Heart right ventricle (tissue), 16 donors: ENCODE data around the gene NADSYN1. TPM values are rescaled to one million over a fixed set of nuclear protein-coding genes. Genes with fewer than 3 reads are reported as not detected.

Experiments
- ATAC-seq, 8 donors: fragments of 200-7000 bp; cut with Tn5 transposase; one replicate each; pipeline ENCODE4 v1.9.1; 2020; ENCODE audit warnings: mild to moderate bottlenecking in 8 of 8, moderate library complexity in 8 of 8, moderate number of reproducible peaks in 1 of 8
- DNase-seq, 2 donors: peaks; one replicate each; pipeline ENCODE4 v3.0.0-alpha.2; 2020
- H3K27ac ChIP-seq, 10 donors: fragments of 200-600 bp; sonication (generic) in 2 of 10; one replicate each; pipeline versions ENCODE4 v1.5.0 to v1.8.0; 2020 to 2022; ENCODE audit warnings: mild to moderate bottlenecking in 3 of 10
- H3K27me3 ChIP-seq, 7 donors: fragments of 200-600 bp; one replicate each; pipeline ENCODE4 v1.8.0; 2021 to 2022; ENCODE audit warnings: mild to moderate bottlenecking in 2 of 7
- H3K36me3 ChIP-seq, 9 donors: fragments of 200-600 bp; sonication (generic) in 1 of 9; one replicate each; pipeline versions ENCODE4 v1.5.0 to v1.8.0; 2020 to 2022; ENCODE audit warnings: mild to moderate bottlenecking in 2 of 9
- H3K4me1 ChIP-seq, 9 donors: fragments of 200-600 bp; sonication (generic) in 1 of 9; one replicate each; pipeline versions ENCODE4 v1.5.0 to v1.8.0; 2020 to 2022; ENCODE audit warnings: mild to moderate bottlenecking in 4 of 9
- H3K4me3 ChIP-seq, 10 donors: fragments of 200-600 bp; sonication (generic) in 2 of 10; one replicate each; pipeline versions ENCODE4 v1.5.0 to v1.8.0; 2020 to 2022; ENCODE audit warnings: mild to moderate bottlenecking in 7 of 10, moderate library complexity in 2 of 10
- H3K9me3 ChIP-seq, 11 donors: fragments of 200-600 bp in 10 of 11; sonication (generic) in 2 of 11; one replicate each; pipeline versions ENCODE4 v1.5.0 to v1.8.0; 2013 to 2022; ENCODE audit warnings: mild to moderate bottlenecking in 2 of 11, control low read depth in 1 of 11, moderate library complexity in 1 of 11
- WGBS, 2 donors: extraction: QIAGEN DNeasy Blood & Tissue Kit; methylation state at CpG; one replicate each; pipeline ENCODE4 v1.1.7; 2013; ENCODE audit warnings: inconsistent platforms in 1 of 2; 5-methylcytosine and 5-hydroxymethylcytosine counted together
- intact Hi-C, 10 donors: fragments of 100-400 bp; cut with DNase I; formaldehyde crosslinking; loops; one replicate each; pipeline versions ENCODE4 v1.11.1 to v1.14.2; 2022
- polyA plus RNA-seq, 2 donors: library from polyadenylated mRNA; stranded (reverse); fragments of 200-250 nt; gene quantifications; one replicate each; pipeline ENCODE4 v1.2.3, GENCODE V29; 2013
- total RNA-seq, 10 donors: library from RNA; stranded (reverse); fragmentation: NEBNext Ultra II Directional in 3 of 10; extraction: Animal tissue kit (Norgen Biotek cat#: 25700) in 3 of 10; gene quantifications; one replicate each; pipeline versions ENCODE4 v1.2.1 to v1.2.4, GENCODE V29; 2021 to 2023
- TF ChIP-seq, protein P1 (sequence below), 9 donors: fragments of 200-600 bp; sonication (generic) in 2 of 9; IDR thresholded peaks; one replicate each; pipeline versions ENCODE4 v1.5.0 to v1.8.0; 2021 to 2022; ENCODE audit warnings: antibody characterized with exemption in 9 of 9, mild to moderate bottlenecking in 5 of 9, moderate library complexity in 1 of 9
- donor health status: Arrhythmogenic right ventricular cardiomyopathy.
- donor health status: ischemic (EF 13 %, LVEDD 7.1; RV severe dilation, severe dysfunction).
- donor health status: healthy with polysubstance abuse.
- donor health status: DM: no; HTN: yes; CAD: no.
- donor health status: DM: no; HTN: no; CAD: no.
- donor health status: ischemic (EF 25% LVEDD 6.9; RV normal size, moderate dysfunction).
- donor health status: ischemic (EF 25% LVEDD 5.7; RV mildly dilated, moderate dysfunction).
- donor health status: healthy.
- donor health status: DM: yes; HTN: yes; CAD: no.
- donor health status: Ischemic cardiomyopathy.
- donor health status: ischemic (EF 35%, LVEDD 5.7; RV mildly dilated, moderate dysfunction).
- donor health status: nonischemic (EF 11% LVEDD 7.7; RV severe dilation, severe dysfunction).
- donor health status: DM: yes; HTN: yes; CAD: no.
- donor health status: PGD.
- donor health status: ischemic (EF 29% LVEDD 5.4; RV normal size, mild dysfunction).
- donor health status: nonischemic (EF 23%, LVEDD 6.1; RV moderate dilation, normal function).

NADSYN1 gene
- total and polyA plus RNA-seq, 12 donors, result 13.4 to 32.0 (median 16.9) TPM

GRCh38 chr11:71505001-71505400 is 52.0 kb downstream of the NADSYN1 start:
- H3K4me1 ChIP-seq, result peaks cover 0 to 20% (median 0%) of the 10 kb centered on the region in 9 donors
- 41 to 49% methylated on average over 2 of the region's 2 CpGs for WGBS, 2 donors
- H3K4me3 ChIP-seq, result no peak overlapping the region
- ATAC-seq (no peak), DNase-seq (no peak)
- intact Hi-C loops, result no loop called here
- H3K36me3 ChIP-seq, result peaks cover 0 to 58% (median 15%) of the 10 kb centered on the region in 9 donors
- TF ChIP-seq, protein P1, sequence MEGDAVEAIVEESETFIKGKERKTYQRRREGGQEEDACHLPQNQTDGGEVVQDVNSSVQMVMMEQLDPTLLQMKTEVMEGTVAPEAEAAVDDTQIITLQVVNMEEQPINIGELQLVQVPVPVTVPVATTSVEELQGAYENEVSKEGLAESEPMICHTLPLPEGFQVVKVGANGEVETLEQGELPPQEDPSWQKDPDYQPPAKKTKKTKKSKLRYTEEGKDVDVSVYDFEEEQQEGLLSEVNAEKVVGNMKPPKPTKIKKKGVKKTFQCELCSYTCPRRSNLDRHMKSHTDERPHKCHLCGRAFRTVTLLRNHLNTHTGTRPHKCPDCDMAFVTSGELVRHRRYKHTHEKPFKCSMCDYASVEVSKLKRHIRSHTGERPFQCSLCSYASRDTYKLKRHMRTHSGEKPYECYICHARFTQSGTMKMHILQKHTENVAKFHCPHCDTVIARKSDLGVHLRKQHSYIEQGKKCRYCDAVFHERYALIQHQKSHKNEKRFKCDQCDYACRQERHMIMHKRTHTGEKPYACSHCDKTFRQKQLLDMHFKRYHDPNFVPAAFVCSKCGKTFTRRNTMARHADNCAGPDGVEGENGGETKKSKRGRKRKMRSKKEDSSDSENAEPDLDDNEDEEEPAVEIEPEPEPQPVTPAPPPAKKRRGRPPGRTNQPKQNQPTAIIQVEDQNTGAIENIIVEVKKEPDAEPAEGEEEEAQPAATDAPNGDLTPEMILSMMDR (IDR thresholded peaks at IDR 0.05), result no peak
- H3K27me3 ChIP-seq, result no peaks in the 10 kb centered on the region
- H3K9me3 ChIP-seq, result peaks cover 0 to 36% (median 21%) of the 10 kb centered on the region in 11 donors
- no peak overlapping the region for H3K27ac ChIP-seq

- Histone ChIP-seq H3K9me3 (peaks cover 0 to 44% (median 29%) of the 10 kb centered on the region in 11 donors), H3K4me1 (peaks cover 0 to 13% (median 0%) of the 10 kb centered on the region in 9 donors), H3K4me3 (no peak overlapping the region), H3K36me3 (peaks cover 0 to 50% (median 12%) of the 10 kb centered on the region in 9 donors), H3K27ac (no peak overlapping the region), H3K27me3 (no peaks in the 10 kb centered on the region)
- ATAC-seq (no peak), DNase-seq (no peak)
- TF ChIP-seq, protein P1 (IDR thresholded peaks at IDR 0.05), result no peak
- WGBS, 2 donors, result 79 to 84% methylated on average over 9 of the region's 9 CpGs
- intact Hi-C loops, result no loop called here
Measured at GRCh38 chr11:71505781-71506180, 52.8 kb downstream of the NADSYN1 start.

DNA sequence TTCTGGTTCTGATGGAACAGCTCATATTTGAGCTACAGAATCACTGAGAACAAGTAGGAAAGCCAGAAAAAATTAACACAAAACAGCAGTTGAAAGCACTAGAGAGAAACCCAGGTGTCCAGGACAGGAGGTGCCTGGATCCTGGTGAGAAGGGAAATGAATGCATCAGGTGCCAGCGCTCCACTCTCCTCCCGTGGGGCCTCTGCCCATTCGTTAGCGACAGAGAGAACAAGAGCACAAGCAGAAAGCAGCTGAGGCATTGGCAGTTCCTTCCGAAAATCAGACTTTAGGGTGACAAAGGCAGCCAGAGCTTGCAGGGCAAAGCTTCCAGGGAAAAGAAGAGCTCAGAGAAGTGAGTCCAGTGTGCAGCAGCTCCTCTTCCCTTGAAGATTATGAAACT is 54.1 kb downstream of the NADSYN1 start:
- Histone ChIP-seq H3K27ac (no peak overlapping the region), H3K4me3 (no peak overlapping the region), H3K27me3 (no peaks in the 10 kb centered on the region), H3K36me3 (peaks cover 0 to 37% (median 4%) of the 10 kb centered on the region in 9 donors), H3K9me3 (peaks cover 0 to 54% (median 32%) of the 10 kb centered on the region in 11 donors), H3K4me1 (peaks cover 0 to 8% (median 0%) of the 10 kb centered on the region in 9 donors)
- TF ChIP-seq, protein P1 (IDR thresholded peaks at IDR 0.05), result no peak
- intact Hi-C loops, result no loop called here
- DNase-seq (no peak), ATAC-seq (no peak)
- 90 to 96% methylated on average over 5 of the region's 5 CpGs for WGBS, 2 donors

- 93 to 94% methylated on average over 55 of the region's 55 CpGs for WGBS, 2 donors
- Histone ChIP-seq H3K36me3 (no peaks in the 10 kb centered on the region), H3K9me3 (peaks cover 0 to 3% (median 0%) of the 10 kb centered on the region in 11 donors), H3K27ac (no peak overlapping the region), H3K4me1 (no peaks in the 10 kb centered on the region), H3K4me3 (no peak overlapping the region), H3K27me3 (no peaks in the 10 kb centered on the region)
- TF ChIP-seq, protein P1 (IDR thresholded peaks at IDR 0.05), result no peak
- ATAC-seq (peak in 1 of 8 donors; percentile 47), DNase-seq (peak in 1 of 2 donors; percentile 0)
- intact Hi-C loops, result no loop called here
Measured at GRCh38 chr11:71518506-71519471, 65.8 kb downstream of the NADSYN1 start.
